HCT116 (cell line): ENCODE results near the gene SMIM35. TPM values are rescaled to one million over a fixed set of nuclear protein-coding genes. Genes with fewer than 3 reads are reported as not detected.

ENCODE experiments used
- ATAC-seq: fragments of 200-7000 bp; cut with Tn5 transposase; 2 replicates; pipeline ENCODE4 v1.9.1; 2020; ENCODE audit warnings: mild to moderate bottlenecking, moderate library complexity
- BruUV-seq: library from RNA; stranded (reverse); fragments of 400-500 nt; replicated peaks from 2 replicates; lab custom pipeline; 2021; lab: Mats Ljungman, UMichigan
- CTCF ChIA-PET: fragments of 300-600 bp; sonication (Branson Sonifier 250); formaldehyde crosslinking; loops from one replicate; lab custom pipeline; 2021; ENCODE audit warnings: antibody characterized with exemption; lab: Charles Lee
- POLR2A ChIA-PET: fragments of 300-600, 350-600 bp; sonication (Branson Sonifier 250); formaldehyde crosslinking; loops from one replicate; lab custom pipeline; 2021; ENCODE audit warnings: antibody characterized with exemption; lab: Charles Lee
- RAD21 ChIA-PET, 2 experiments: fragments of 300-600 bp; sonication (Branson Sonifier 250); formaldehyde crosslinking; loops; one replicate each; lab custom pipeline; 2023; ENCODE audit warnings: low total read pairs in 2 of 2; ENCODE audit not compliant: uncharacterized antibody in 2 of 2, unreplicated experiment in 2 of 2, low non-redundant PET in 1 of 2; lab: Charles Lee
- DNase-seq: peaks from one replicate; pipeline ENCODE4 v3.0.0-alpha.2; 2010; ENCODE audit warnings: low read depth, low spot score
- H2AFZ ChIP-seq: fragments of 200-600 bp; shearing (Covaris generic), sonication (generic); 2 replicates; pipeline ENCODE4 v1.6.1; 2017; ENCODE audit warnings: low read depth, mixed run types, mixed read lengths, antibody characterized with exemption, low read length; ENCODE audit not compliant: poor library complexity, severe bottlenecking
- H3K27ac ChIP-seq: 2 replicates; pipeline ENCODE4 v1.5.1; 2012; ENCODE audit warnings: low read depth, low read length
- H3K27me3 ChIP-seq: fragments of 200-600 bp; sonication (generic); 2 replicates; pipeline ENCODE4 v1.6.1; 2016; ENCODE audit warnings: mixed run types, low read length, mixed read lengths; ENCODE audit not compliant: insufficient read depth
- H3K36me3 ChIP-seq, 2 experiments: fragments of 200-500 bp in 1 of 2; fragments of 200-600 bp in 1 of 2; sonication (Bioruptor generic) in 1 of 2; sonication (generic) in 1 of 2; 2 replicates each; pipeline versions ENCODE4 v1.5.1 to v1.6.1; 2014 to 2016; ENCODE audit warnings: low read length in 2 of 2, inconsistent platforms in 1 of 2, mixed read lengths in 1 of 2, mixed run types in 1 of 2; ENCODE audit not compliant: insufficient read depth in 2 of 2, control insufficient read depth in 1 of 2
- H3K4me1 ChIP-seq, 2 experiments: fragments of 200-600 bp in 1 of 2; sonication (generic) in 1 of 2; 2 replicates each; pipeline versions ENCODE4 v1.5.1 to v1.6.1; 2012 to 2017; ENCODE audit warnings: low read length in 2 of 2, inconsistent platforms in 1 of 2, mild to moderate bottlenecking in 1 of 2, mixed read lengths in 1 of 2, mixed run types in 1 of 2, moderate library complexity in 1 of 2; ENCODE audit not compliant: insufficient read depth in 2 of 2, control insufficient read depth in 1 of 2
- H3K4me2 ChIP-seq: fragments of 200-600 bp; sonication (generic); 2 replicates; pipeline ENCODE4 v1.6.1; 2017; ENCODE audit warnings: mixed run types, low read length, mixed read lengths
- H3K4me3 ChIP-seq, 2 experiments: fragments of 200-600 bp in 1 of 2; sonication (generic) in 1 of 2; replicated peaks in 1 of 2; 2 replicates each; pipeline ENCODE4 v1.5.1; 2011 to 2016; ENCODE audit warnings: low read length in 2 of 2, control low read depth in 1 of 2, low read depth in 1 of 2, mild to moderate bottlenecking in 1 of 2, mixed read lengths in 1 of 2, mixed run types in 1 of 2
- H3K79me2 ChIP-seq: fragments of 200-600 bp; sonication (generic); 2 replicates; pipeline ENCODE4 v1.6.1; 2017; ENCODE audit warnings: mild to moderate bottlenecking, mixed run types, low read length, moderate library complexity, mixed read lengths; ENCODE audit not compliant: insufficient read depth
- H3K9ac ChIP-seq: fragments of 200-600 bp; sonication (generic); 2 replicates; pipeline ENCODE4 v1.6.1; 2016; ENCODE audit warnings: low read length, mixed read lengths
- H3K9me2 ChIP-seq: fragments of 200-600 bp; sonication (generic), shearing (Covaris generic); 2 replicates; pipeline ENCODE4 v1.6.1; 2017; ENCODE audit warnings: mixed run types, mild to moderate bottlenecking, moderate library complexity; ENCODE audit not compliant: insufficient read depth
- H3K9me3 ChIP-seq, 2 experiments: fragments of 200-500 bp in 1 of 2; fragments of 200-600 bp in 1 of 2; sonication (Bioruptor generic) in 1 of 2; sonication (generic) in 1 of 2; 2 replicates each; pipeline ENCODE4 v1.6.1; 2014 to 2017; ENCODE audit warnings: low read length in 2 of 2, mixed read lengths in 2 of 2, inconsistent platforms in 1 of 2, low read depth in 1 of 2, mild to moderate bottlenecking in 1 of 2, mixed run types in 1 of 2, moderate library complexity in 1 of 2; ENCODE audit not compliant: control insufficient read depth in 1 of 2, insufficient read depth in 1 of 2
- H4K20me1 ChIP-seq: fragments of 200-600 bp; sonication (generic), shearing (Covaris generic); 2 replicates; pipeline ENCODE4 v1.6.1; 2017; ENCODE audit warnings: mixed run types, mild to moderate bottlenecking, moderate library complexity; ENCODE audit not compliant: insufficient read depth
- ELF1 ChIP-seq: IDR thresholded peaks from 2 replicates; pipeline ENCODE4 v1.6.1; 2012; ENCODE audit warnings: low read depth, borderline replicate concordance
- EZH2 ChIP-seq: fragments of 200-600 bp; sonication (generic); IDR thresholded peaks from 2 replicates; pipeline ENCODE4 v1.6.1; 2017; ENCODE audit warnings: antibody characterized with exemption, mixed run types
- EZH2phosphoT487 ChIP-seq: fragments of 200-600 bp; IDR thresholded peaks from 2 replicates; pipeline ENCODE4 v1.6.1; 2018; ENCODE audit warnings: antibody characterized with exemption, borderline replicate concordance
- FOSL1 ChIP-seq: IDR thresholded peaks from 2 replicates; pipeline ENCODE4 v1.6.1; 2012; ENCODE audit warnings: low read depth
- JUND ChIP-seq: IDR thresholded peaks from 2 replicates; pipeline ENCODE4 v1.6.1; 2012
- RAD21 ChIP-seq: IDR thresholded peaks from 2 replicates; pipeline ENCODE4 v1.6.1; 2012; ENCODE audit warnings: low read depth, mild to moderate bottlenecking
- SP1 ChIP-seq: IDR thresholded peaks from 2 replicates; pipeline ENCODE4 v1.6.1; 2012; ENCODE audit warnings: low read depth
- SRF ChIP-seq: IDR thresholded peaks from 2 replicates; pipeline ENCODE4 v1.6.1; 2012; ENCODE audit warnings: low read depth
- ZFX ChIP-seq: fragments of 450-650 bp; IDR thresholded peaks from 2 replicates; pipeline ENCODE4 v1.6.1; 2017
- ZNF274 ChIP-seq: fragments of 200-500 bp; sonication (Bioruptor generic); IDR thresholded peaks from 2 replicates; pipeline ENCODE4 v1.6.1; 2014; ENCODE audit warnings: mild to moderate bottlenecking, low read depth, low read length, inconsistent platforms
- intact Hi-C: fragments of 100-400 bp; cut with micrococcal nuclease; formaldehyde crosslinking; loops from 2 replicates; pipeline ENCODE4 v1.10.0; 2022
- total RNA-seq: library from RNA; stranded (reverse); gene quantifications from one replicate; pipeline ENCODE4 v1.2.1, GENCODE V29; 2021; ENCODE audit not compliant: unreplicated experiment
- TF ChIP-seq, protein P1 (sequence below): IDR thresholded peaks from 2 replicates; pipeline ENCODE4 v1.6.1; 2012; ENCODE audit warnings: low read depth
- TF ChIP-seq, protein P2 (sequence below): IDR thresholded peaks from 2 replicates; pipeline ENCODE4 v1.6.1; 2012
- TF ChIP-seq, protein P3 (sequence below): IDR thresholded peaks from 2 replicates; pipeline ENCODE4 v1.6.1; 2012

SMIM35 gene
- total RNA-seq, 1 experiment from 2014 or later, result not detected

DNA sequence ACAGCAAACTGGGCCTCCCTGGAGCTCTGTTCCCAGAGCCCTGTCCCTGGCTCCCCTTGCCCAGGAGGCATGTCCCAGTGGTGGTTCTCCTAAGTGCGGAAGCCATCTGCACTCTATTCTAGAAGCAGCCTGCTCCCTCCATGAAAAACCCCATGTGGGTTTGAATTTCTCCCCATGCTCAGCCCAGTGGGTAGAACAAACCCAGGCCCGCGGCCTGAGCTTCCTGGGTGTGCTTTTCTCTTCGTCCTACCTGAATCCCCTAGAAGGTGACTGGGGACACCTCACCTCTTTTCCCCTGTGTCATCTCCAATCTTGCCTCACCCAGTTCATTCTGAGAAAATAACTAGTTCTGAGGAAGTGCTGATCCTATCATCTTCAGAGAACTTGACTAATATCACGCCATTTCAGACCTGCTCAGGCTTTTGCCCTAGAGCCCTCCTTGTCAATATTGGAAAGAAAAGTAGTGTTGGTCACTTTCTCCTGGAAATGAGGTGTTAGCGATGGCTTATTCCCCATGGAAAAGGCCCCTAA is 84.7 kb downstream of the SMIM35 start:
- Histone ChIP-seq H3K79me2 (no peaks in the 10 kb centered on the region), H3K4me3 (no peak overlapping the region), H2AFZ (no peak overlapping the region), H3K9me2 (no peaks in the 10 kb centered on the region), H3K27ac (no peak overlapping the region), H3K4me1 (no peaks in the 10 kb centered on the region), H3K4me2 (no peak overlapping the region), H3K27me3 (no peaks in the 10 kb centered on the region), H3K9ac (no peak overlapping the region), H4K20me1 (no peaks in the 10 kb centered on the region)
- CTCF ChIA-PET, result no interaction called here
- ATAC-seq (no peak), DNase-seq (no peak)
- POLR2A ChIA-PET, result no interaction called here
- RAD21 ChIA-PET, result no interaction called here
- TF ChIP-seq JUND, result no peak
- no peak for TF ChIP-seq EZH2
- TF ChIP-seq SP1, result no peak
- TF ChIP-seq, protein P1, sequence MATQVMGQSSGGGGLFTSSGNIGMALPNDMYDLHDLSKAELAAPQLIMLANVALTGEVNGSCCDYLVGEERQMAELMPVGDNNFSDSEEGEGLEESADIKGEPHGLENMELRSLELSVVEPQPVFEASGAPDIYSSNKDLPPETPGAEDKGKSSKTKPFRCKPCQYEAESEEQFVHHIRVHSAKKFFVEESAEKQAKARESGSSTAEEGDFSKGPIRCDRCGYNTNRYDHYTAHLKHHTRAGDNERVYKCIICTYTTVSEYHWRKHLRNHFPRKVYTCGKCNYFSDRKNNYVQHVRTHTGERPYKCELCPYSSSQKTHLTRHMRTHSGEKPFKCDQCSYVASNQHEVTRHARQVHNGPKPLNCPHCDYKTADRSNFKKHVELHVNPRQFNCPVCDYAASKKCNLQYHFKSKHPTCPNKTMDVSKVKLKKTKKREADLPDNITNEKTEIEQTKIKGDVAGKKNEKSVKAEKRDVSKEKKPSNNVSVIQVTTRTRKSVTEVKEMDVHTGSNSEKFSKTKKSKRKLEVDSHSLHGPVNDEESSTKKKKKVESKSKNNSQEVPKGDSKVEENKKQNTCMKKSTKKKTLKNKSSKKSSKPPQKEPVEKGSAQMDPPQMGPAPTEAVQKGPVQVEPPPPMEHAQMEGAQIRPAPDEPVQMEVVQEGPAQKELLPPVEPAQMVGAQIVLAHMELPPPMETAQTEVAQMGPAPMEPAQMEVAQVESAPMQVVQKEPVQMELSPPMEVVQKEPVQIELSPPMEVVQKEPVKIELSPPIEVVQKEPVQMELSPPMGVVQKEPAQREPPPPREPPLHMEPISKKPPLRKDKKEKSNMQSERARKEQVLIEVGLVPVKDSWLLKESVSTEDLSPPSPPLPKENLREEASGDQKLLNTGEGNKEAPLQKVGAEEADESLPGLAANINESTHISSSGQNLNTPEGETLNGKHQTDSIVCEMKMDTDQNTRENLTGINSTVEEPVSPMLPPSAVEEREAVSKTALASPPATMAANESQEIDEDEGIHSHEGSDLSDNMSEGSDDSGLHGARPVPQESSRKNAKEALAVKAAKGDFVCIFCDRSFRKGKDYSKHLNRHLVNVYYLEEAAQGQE, result no peak
- no peak for TF ChIP-seq EZH2phosphoT487
- no peak for TF ChIP-seq ZNF274
- TF ChIP-seq RAD21, result no peak
- no peak for TF ChIP-seq SRF
- TF ChIP-seq, protein P2, sequence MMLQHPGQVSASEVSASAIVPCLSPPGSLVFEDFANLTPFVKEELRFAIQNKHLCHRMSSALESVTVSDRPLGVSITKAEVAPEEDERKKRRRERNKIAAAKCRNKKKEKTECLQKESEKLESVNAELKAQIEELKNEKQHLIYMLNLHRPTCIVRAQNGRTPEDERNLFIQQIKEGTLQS, result no peak
- TF ChIP-seq ZFX, result no peak
- TF ChIP-seq FOSL1, result no peak
- TF ChIP-seq, protein P3, sequence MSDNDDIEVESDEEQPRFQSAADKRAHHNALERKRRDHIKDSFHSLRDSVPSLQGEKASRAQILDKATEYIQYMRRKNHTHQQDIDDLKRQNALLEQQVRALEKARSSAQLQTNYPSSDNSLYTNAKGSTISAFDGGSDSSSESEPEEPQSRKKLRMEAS, result no peak
- TF ChIP-seq ELF1, result no peak
- TF ChIP-seq, all 23 proteins: peak for 0
- H3K9me3 ChIP-seq, result no peaks in the 10 kb centered on the region
- intact Hi-C loops, result no loop called here
- H3K36me3 ChIP-seq, result no peaks in the 10 kb centered on the region
- no TSS peak for BruUV-seq
